Measurements from ENCODE around the gene TMEM72. TPM values are rescaled to one million over a fixed set of nuclear protein-coding genes. Genes with fewer than 3 reads are reported as not detected.

TMEM72 gene
- total and polyA plus RNA-seq, 2 of the 13 experiments (the other 11 are each of a cell fraction or from before 2014, with no cell fraction given), result 0.04 TPM; not detected in 1

- no peak for TF ChIP-seq IKZF5 (CRISPR knock-in tag; IDR thresholded peaks at IDR 0.05)
- TF ChIP-seq DBP (CRISPR knock-in tag; IDR thresholded peaks at IDR 0.05; ENCODE audit: not compliant biosample characterization), result no peak
- no peak for TF ChIP-seq ZNF879 (CRISPR knock-in tag; IDR thresholded peaks at IDR 0.05)
- TF ChIP-seq MEF2D (CRISPR knock-in tag; IDR thresholded peaks at IDR 0.05), result no peak
- TF ChIP-seq ZNF597 (CRISPR knock-in tag; IDR thresholded peaks at IDR 0.05), result no peak
- TF ChIP-seq NFKBIZ (CRISPR knock-in tag; IDR thresholded peaks at IDR 0.05), result no peak
- TF ChIP-seq ZHX2 (IDR thresholded peaks at IDR 0.05; ENCODE audit: low read depth), result no peak
- TF ChIP-seq ZHX2 (CRISPR knock-in tag; IDR thresholded peaks at IDR 0.05; ENCODE audit: borderline replicate concordance), result no peak
- no peak for TF ChIP-seq NR2C2 (CRISPR knock-in tag; IDR thresholded peaks at IDR 0.05; ENCODE audit: borderline replicate concordance)
- no peak for TF ChIP-seq ZBTB42 (CRISPR knock-in tag; IDR thresholded peaks at IDR 0.05)
- TF ChIP-seq SMAD9 (CRISPR knock-in tag; IDR thresholded peaks at IDR 0.05), result no peak
- no peak for TF ChIP-seq ZZZ3 (CRISPR knock-in tag; IDR thresholded peaks at IDR 0.05; ENCODE audit: borderline replicate concordance)
- no peak; the same call in 1 of the 2 replicates for TF ChIP-seq ZNF746 (CRISPR knock-in tag; IDR thresholded peaks at IDR 0.05)
- TF ChIP-seq ZNF337 (CRISPR knock-in tag; IDR thresholded peaks at IDR 0.05; ENCODE audit: borderline replicate concordance, low read depth), result no peak
- no peak for TF ChIP-seq PRMT3 (CRISPR knock-in tag; IDR thresholded peaks at IDR 0.05; ENCODE audit: borderline replicate concordance, low read depth)
- TF ChIP-seq GABPA (IDR thresholded peaks at IDR 0.05; ENCODE audit: low read depth, low read length), result no peak
- TF ChIP-seq GABPA (CRISPR knock-in tag; IDR thresholded peaks at IDR 0.05; ENCODE audit: low read depth), result no peak
- no peak for TF ChIP-seq RAD21 (CRISPR knock-in tag; IDR thresholded peaks at IDR 0.05)
- no peak for TF ChIP-seq WIZ (CRISPR knock-in tag; IDR thresholded peaks at IDR 0.05)
- no peak for TF ChIP-seq SRSF1 (optimal IDR thresholded peaks at IDR 0.05; ENCODE audit: low read depth, low read length)
- no peak for TF ChIP-seq ZNF260 (CRISPR knock-in tag; IDR thresholded peaks at IDR 0.05; ENCODE audit: borderline replicate concordance, low read depth)
- 0 out of 2 replicates have a peak, but pooled peaks have one; percentile 17 for TF ChIP-seq ZNF501 (CRISPR knock-in tag; IDR thresholded peaks at IDR 0.05)
Measured at GRCh38 chr10:44960482-44961229, 49.5 kb downstream of the TMEM72 start (continued).
